Neural cell (in vitro differentiated cells): Measurements from ENCODE around the gene TMEM106B. TPM values are rescaled to one million over a fixed set of nuclear protein-coding genes. Genes with fewer than 3 reads are reported as not detected.

ENCODE experiments used
- H2AFZ ChIP-seq: fragments of 200-600, 300-800 bp; sonication (generic), shearing (Covaris generic); 2 replicates; pipeline ENCODE4 v1.6.0; 2014; ENCODE audit warnings: low read depth, mild to moderate bottlenecking, antibody characterized with exemption, low read length, moderate library complexity
- H3F3A ChIP-seq: fragments of 200-600 bp; shearing (Covaris generic); 2 replicates; pipeline ENCODE4 v1.6.1; 2016; ENCODE audit warnings: mild to moderate bottlenecking, moderate library complexity, mixed read lengths, antibody characterized with exemption, low read length; ENCODE audit not compliant: insufficient read depth, poor library complexity, severe bottlenecking
- H3K27ac ChIP-seq: fragments of 200-600, 300-800 bp; sonication (generic), shearing (Covaris generic); 2 replicates; pipeline ENCODE4 v1.5.1; 2014; ENCODE audit warnings: mild to moderate bottlenecking, low read length, moderate library complexity
- H3K27me3 ChIP-seq: fragments of 300-800, 200-600 bp; sonication (generic), shearing (Covaris generic); 2 replicates; pipeline ENCODE4 v1.6.0; 2014; ENCODE audit warnings: mild to moderate bottlenecking, low read depth, low read length, moderate library complexity; ENCODE audit not compliant: insufficient read depth
- H3K36me3 ChIP-seq: fragments of 300-800, 200-600 bp; sonication (generic), shearing (Covaris generic); 2 replicates; pipeline ENCODE4 v1.5.1; 2014; ENCODE audit warnings: mild to moderate bottlenecking, antibody characterized with exemption, low read length, moderate library complexity; ENCODE audit not compliant: insufficient read depth
- H3K4me2 ChIP-seq: fragments of 300-800, 200-600 bp; sonication (generic), shearing (Covaris generic); 2 replicates; pipeline ENCODE4 v1.6.0; 2014; ENCODE audit warnings: mild to moderate bottlenecking, low read length
- H3K4me3 ChIP-seq: fragments of 300-800, 200-600 bp; sonication (generic), shearing (Covaris generic); 2 replicates; pipeline ENCODE4 v1.5.1; 2014; ENCODE audit warnings: mild to moderate bottlenecking, low read length, moderate library complexity
- H3K79me2 ChIP-seq: fragments of 200-600 bp; shearing (Covaris generic); replicated peaks from 2 replicates; pipeline ENCODE4 v1.6.0; 2014; ENCODE audit warnings: mild to moderate bottlenecking, low read length, moderate library complexity; ENCODE audit not compliant: insufficient read depth
- H3K9ac ChIP-seq: fragments of 300-800, 200-600 bp; sonication (generic), shearing (Covaris generic); 2 replicates; pipeline ENCODE4 v1.6.1; 2016; ENCODE audit warnings: mild to moderate bottlenecking, low read length, mixed read lengths
- H3K9me2 ChIP-seq: fragments of 200-600 bp; shearing (Covaris generic); 2 replicates; pipeline ENCODE4 v1.6.1; 2016; ENCODE audit warnings: mild to moderate bottlenecking, low read length, mixed read lengths; ENCODE audit not compliant: insufficient read depth
- H3K9me3 ChIP-seq: fragments of 200-600, 300-800 bp; sonication (generic), shearing (Covaris generic); 2 replicates; pipeline ENCODE4 v1.6.1; 2016; ENCODE audit warnings: mild to moderate bottlenecking, mixed run types, low read length, moderate library complexity, mixed read lengths
- H4K20me1 ChIP-seq: fragments of 200-600 bp; shearing (Covaris generic); 2 replicates; pipeline ENCODE4 v1.6.1; 2016; ENCODE audit warnings: mild to moderate bottlenecking, mixed run types; ENCODE audit not compliant: insufficient read depth
- CTCF ChIP-seq: fragments of 450-650 bp; IDR thresholded peaks from 2 replicates; pipeline ENCODE4 v1.5.1; 2014; ENCODE audit warnings: antibody characterized with exemption, mild to moderate bottlenecking, moderate library complexity; ENCODE audit not compliant: poor library complexity, severe bottlenecking
- EP300 ChIP-seq: fragments of 450-650 bp; conservative IDR thresholded peaks from 2 replicates; pipeline ENCODE4 v1.6.1; 2014; ENCODE audit warnings: antibody characterized with exemption, mild to moderate bottlenecking, moderate library complexity; ENCODE audit not compliant: poor library complexity, severe bottlenecking
- EZH2 ChIP-seq: fragments of 200-600, 300-800 bp; shearing (Covaris generic), sonication (generic); IDR thresholded peaks from 2 replicates; pipeline ENCODE4 v1.6.1; 2014; ENCODE audit warnings: antibody characterized with exemption, low read length, borderline replicate concordance, mild to moderate bottlenecking; ENCODE audit not compliant: insufficient read depth, poor library complexity, severe bottlenecking
- MXI1 ChIP-seq: fragments of 450-650 bp; conservative IDR thresholded peaks from 2 replicates; pipeline ENCODE4 v1.6.1; 2014; ENCODE audit warnings: antibody characterized with exemption, mild to moderate bottlenecking; ENCODE audit not compliant: poor library complexity, severe bottlenecking
- POLR2AphosphoS5 ChIP-seq: IDR thresholded peaks from 2 replicates; pipeline ENCODE4 v1.6.1; 2012
- RAD21 ChIP-seq: fragments of 450-650 bp; conservative IDR thresholded peaks from 2 replicates; pipeline ENCODE4 v1.6.1; 2014; ENCODE audit warnings: antibody characterized with exemption, mild to moderate bottlenecking, moderate library complexity
- REST ChIP-seq: IDR thresholded peaks from 2 replicates; pipeline ENCODE4 v1.6.1; 2012; ENCODE audit warnings: borderline replicate concordance
- SMC3 ChIP-seq: fragments of 450-650 bp; conservative IDR thresholded peaks from 2 replicates; pipeline ENCODE4 v1.6.1; 2014; ENCODE audit warnings: antibody characterized with exemption, mild to moderate bottlenecking, moderate library complexity; ENCODE audit not compliant: poor library complexity
- TAF1 ChIP-seq: IDR thresholded peaks from 2 replicates; pipeline ENCODE4 v1.6.1; 2012; ENCODE audit warnings: low read depth
- polyA plus RNA-seq: library from polyadenylated mRNA; depleted of rRNA; stranded (reverse); fragments of >200 nt; gene quantifications from 2 replicates; pipeline ENCODE4 v1.2.3, GENCODE V29; 2014

Gene TMEM106B
- polyA plus RNA-seq, 1 donor from 2014 or later: 61.4 TPM

GRCh38 chr7:12258074-12258473, 47.0 kb downstream of the TMEM106B start:
- Histone ChIP-seq H3K9me2 (no peaks in the 10 kb centered on the region), H3K27me3 (no peaks in the 10 kb centered on the region), H3K4me3 (no peak overlapping the region), H3K9me3 (no peaks in the 10 kb centered on the region), H3K79me2 (no peaks in the 10 kb centered on the region), H3K4me2 (no peak overlapping the region), H2AFZ (no peak overlapping the region), H3F3A (no peaks in the 10 kb centered on the region), H3K36me3 (no peaks in the 10 kb centered on the region), H3K9ac (no peak overlapping the region), H4K20me1 (no peaks in the 10 kb centered on the region), H3K27ac (no peak overlapping the region)
- TF ChIP-seq TAF1 (no peak), REST (no peak), RAD21 (no peak)

GRCh38 chr7:12267542-12267941, 56.4 kb downstream of the TMEM106B start:
- TF ChIP-seq RAD21 (no peak), REST (no peak), TAF1 (no peak), CTCF (no peak), EP300 (no peak), POLR2AphosphoS5 (no peak), MXI1 (no peak), EZH2 (no peak), SMC3 (no peak)
- Histone ChIP-seq H3K79me2 (no peaks in the 10 kb centered on the region), H3K9ac (no peak overlapping the region), H3K9me2 (no peaks in the 10 kb centered on the region), H3K4me3 (no peak overlapping the region), H4K20me1 (no peaks in the 10 kb centered on the region), H3K27me3 (no peaks in the 10 kb centered on the region), H3K9me3 (no peaks in the 10 kb centered on the region), H3K27ac (no peak overlapping the region), H3K36me3 (no peaks in the 10 kb centered on the region), H3K4me2 (no peak overlapping the region), H2AFZ (no peak overlapping the region), H3F3A (no peaks in the 10 kb centered on the region)
